ELF-1 (cell line): ENCODE data around the gene CTXND1.
"Not testable (repeated sequence)": the region's sequence is repeated elsewhere in the genome, so short reads cannot be mapped to it uniquely, and the experiment has no call there.

Experiments used
- DNase-seq: peaks from one replicate; pipeline ENCODE4 v3.0.0-alpha.2; 2016; ENCODE audit warnings: low read depth, low spot score

The CTXND1 gene

DNA sequence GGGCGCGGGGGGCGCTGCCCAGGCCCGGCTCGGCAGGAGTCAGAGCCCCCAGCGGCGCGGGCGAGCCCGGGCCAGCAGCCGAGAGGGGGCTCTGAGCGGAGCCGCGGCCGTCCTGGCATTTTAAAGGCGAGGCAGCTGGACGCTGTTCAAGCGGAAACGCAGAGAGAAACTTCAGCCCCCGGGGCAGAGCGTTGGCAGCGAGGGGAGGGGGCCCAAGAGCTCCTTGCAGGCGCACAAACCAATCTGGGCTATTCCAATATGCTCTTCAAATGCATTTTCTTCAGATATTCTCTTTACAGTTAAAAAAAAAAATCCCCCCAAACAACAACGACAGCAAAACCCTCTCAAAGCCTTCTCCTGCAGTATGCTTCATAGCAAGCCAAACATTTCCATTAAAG is at the start of gene CTXND1:
TSS of gene CTXND1 (minus strand) at position 93 of the 398 bp plus-strand sequence. CDS start 50,264 bp downstream, outside the sequence.
- DNase-seq = peak; percentile 56

DNA sequence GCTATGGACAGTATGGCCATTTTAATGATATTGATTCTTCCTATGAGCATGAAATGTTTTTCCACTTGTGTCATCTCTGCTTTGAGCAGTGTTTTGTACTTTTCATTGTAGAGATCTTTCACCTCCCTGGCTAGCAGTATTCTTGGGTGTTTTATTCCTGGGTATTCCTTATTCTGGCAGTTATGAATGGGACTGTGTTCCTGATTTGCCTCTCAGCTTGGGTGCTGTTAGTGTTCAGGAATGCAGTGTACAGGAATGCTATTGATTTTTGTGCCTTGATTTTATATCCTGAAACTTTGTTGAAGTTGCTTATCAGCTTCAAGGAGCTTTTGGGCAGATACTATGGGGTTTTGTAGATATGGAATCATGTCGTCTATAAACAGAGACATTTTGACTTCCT is 49.5 kb upstream of the CTXND1 start:
- no peak for DNase-seq

DNA sequence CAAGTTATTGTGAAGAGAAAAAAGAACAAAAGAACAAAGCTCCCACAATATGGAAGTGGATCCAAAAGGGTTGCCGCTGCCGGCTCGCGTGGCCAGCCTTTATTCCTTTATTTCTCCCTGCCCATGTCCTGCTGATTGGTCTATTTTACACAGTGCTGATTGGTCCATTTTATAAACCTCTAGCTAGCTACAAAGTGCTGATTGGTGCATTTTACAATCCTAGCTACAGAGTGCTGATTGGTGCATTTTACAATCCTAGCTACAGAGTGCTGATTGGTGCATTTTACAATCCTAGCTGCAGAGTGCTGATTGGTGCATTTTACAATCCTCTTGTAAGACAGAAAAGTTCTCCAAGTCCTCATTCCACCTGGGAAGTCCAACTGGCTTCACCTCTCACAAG is 43.8 kb upstream of the CTXND1 start:
- DNase-seq = not testable (repeated sequence)

DNA sequence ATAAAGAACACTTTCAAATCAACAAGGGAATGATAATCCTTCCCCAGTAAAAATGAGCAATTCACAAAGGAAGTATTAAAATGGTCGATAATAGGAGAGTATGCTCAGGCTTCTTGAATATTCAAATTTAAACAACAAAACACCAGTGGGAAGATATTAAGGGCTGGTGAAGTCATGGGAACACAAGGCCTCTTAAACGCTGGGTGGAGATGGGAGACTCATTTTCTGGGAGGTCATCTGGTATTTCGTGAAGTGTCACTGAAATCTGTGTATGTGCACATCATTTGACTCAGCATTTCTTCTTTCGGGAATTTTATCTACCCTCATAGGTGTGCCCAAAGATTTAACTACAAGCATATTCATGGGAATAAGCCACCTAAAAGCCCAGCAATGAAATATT is 40.1 kb upstream of the CTXND1 start:
- DNase-seq = no peak

DNA sequence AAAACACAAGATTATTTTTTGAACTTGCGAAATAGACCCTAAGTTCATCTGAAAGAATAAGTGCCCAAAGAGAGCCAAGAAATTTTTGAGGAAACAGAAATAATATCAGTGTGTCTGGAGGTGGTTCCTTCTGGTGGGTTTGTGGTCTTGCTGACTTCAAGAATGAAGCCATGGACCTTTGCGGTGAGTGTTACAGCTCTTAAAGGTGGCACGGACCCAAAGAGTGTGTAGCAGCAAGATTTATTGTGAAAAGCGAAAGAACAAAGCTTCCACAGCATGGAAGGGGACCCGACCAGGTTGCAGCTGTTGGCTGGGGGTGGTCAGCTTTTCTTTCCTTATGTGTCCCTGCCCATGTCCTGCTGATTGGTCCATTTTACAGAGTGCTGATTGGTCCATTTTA is 38.9 kb upstream of the CTXND1 start:
- DNase-seq = not testable (repeated sequence)

DNA sequence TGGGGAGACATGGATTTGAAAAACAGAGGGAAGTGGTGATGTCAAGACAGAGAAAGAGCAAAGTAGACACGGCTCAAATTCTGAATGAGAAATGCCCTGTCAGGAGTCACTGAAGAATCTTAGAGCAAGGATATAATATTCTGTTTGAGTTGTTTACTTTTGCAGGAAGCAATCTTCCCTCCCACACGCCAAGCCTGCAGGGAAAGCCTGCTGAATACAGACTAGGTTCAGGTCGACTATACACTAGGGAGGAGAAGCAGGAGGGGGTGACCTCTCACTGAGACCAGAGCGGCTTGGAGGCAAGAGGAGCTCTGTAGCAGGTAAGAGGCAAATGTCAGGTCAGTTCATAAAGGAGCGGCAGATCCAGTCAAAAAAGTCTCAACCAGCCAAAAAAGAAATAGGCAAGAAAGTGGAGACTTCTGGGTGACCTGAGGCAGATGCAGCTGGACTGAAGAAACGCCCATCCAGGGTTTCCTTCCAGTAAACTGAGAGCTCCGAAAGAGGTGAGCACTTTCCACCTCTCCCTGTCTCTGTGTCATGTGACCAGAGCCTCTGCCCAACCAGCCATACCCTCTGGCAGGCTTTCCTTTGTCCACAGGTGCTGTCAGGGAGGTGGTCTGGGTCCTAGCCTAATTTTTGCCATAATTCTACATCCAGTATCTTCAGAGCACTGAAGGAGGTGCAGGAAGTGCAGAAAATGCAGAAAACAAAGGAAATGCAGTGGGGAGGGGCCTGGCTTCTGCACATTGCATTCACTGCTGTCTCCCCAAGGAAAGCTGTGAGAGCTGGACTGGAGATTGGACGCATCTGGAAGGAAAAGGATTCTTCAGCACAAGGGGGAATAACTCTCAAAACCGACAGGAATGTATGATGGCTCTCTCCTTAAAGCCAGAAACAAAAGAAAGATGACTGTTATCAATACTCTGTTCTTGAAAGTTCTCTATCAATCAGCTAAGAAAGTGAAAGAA is 37.8 kb upstream of the CTXND1 start:
- DNase-seq = peak; percentile 12

DNA sequence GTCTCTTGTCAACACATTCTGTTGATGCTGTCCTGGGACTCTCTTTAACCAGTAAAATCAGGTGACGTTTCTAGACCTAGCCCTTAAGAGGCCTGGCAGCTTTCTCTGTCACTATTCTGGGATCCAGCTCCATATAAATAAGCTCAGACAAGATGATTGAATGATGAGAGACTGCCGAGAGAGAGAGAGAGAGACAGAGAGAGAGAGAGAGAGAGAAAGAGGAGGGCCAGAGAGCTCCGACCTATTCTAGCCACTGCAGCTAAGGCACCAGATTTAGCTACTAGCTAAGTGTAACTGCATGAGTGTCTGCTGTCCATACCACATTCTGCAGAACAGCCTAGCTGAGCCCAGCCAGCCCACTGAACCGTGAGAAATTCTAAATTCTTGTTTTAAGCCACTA is 36.1 kb upstream of the CTXND1 start:
- DNase-seq = no peak

DNA sequence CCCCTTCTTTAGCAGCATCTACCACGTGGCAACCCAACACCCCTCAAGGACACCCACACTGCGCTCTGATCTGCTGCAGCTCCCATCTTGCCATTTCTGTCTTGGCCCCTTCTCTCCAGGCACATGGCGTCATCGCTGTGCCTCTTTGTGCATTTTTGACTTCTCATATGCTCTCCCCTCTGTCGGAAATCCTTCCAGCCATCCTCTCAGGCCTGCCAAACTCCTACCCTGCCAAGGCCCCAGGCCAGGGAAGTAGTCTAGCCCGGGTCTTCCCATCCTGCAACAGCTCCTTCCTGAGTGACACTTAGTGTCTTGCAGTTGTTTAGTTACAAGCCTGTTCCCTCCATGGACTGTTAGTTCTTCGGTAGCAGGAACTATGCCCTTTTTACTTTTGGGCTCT is 34.0 kb upstream of the CTXND1 start:
- DNase-seq = no peak

DNA sequence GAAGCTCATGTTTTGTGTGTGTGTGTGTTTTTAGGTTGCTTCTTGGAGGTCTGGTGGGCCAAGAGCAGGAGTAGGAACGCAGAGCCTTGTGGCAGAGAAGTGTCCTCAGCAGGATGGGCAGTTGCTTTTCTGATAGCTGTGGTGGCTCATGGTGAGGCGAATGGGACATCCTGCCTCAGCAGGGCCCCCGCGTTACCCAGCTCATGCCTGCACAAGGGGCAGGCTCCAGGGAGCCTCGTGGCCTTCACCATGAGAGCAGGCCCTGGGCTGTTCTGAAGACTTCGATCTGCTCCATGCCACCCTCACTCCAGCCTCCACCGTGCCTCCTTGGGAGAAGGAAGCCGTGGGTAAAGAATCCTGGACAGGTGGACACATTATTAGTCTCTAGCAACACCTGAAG is 33.4 kb upstream of the CTXND1 start:
- no peak for DNase-seq

DNA sequence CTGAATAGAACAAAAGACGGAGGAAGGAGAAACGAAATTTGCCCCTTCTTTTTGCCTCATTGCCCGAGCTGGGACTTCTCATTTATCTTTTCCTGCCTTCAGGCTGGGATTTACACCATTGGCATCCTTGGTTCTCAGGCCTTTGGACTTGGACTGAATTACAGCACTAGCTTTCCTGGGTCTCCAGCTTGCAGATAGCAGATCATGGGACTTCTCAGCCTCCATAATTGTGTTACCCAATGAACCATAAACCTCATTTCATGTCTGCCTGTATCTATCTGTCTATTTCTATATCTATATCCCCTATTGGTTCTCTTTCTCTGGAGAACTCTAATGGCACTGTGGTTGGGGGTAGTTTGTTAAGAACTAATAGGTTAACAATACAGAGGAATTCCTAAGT is 31.5 kb upstream of the CTXND1 start:
- no peak for DNase-seq

DNA sequence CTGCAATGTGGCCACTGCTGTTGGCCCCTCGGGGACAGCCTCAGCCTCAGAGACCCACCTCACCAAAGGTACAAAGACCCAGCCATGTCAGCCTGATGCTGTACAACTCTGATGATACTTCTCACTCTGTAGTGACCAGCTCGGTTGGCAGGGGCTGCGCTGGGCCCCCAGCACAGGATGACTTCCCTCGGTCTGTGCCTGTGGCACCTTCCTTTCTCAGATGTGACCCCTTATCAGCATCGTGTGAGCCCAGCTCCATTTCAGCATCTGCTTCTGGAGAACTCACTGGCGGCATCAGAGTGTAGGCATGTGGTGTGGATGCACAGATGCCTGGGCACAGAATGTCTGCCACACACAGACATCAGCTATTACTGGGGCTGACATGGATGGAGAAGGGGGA is 25.1 kb upstream of the CTXND1 start:
- no peak for DNase-seq

DNA sequence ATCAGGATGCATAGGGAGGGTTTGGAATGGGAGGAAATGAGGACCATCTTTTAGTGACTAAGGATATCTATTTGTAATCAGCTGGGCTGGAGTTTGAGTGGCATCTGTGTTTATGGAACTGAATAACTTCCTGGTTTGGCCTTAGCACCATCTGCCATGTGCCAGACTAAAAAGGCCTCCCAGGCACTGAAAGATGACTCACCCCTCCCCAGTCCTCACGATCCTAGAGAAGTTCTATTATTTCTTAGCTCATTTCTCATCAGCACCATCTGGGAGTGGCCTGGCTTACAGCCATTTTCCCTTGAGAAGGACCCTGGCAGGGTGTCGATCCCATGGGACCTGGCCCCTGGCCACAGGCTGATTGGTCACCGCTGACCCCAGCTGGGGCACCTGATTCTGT is 23.9 kb upstream of the CTXND1 start:
- DNase-seq = no peak

DNA sequence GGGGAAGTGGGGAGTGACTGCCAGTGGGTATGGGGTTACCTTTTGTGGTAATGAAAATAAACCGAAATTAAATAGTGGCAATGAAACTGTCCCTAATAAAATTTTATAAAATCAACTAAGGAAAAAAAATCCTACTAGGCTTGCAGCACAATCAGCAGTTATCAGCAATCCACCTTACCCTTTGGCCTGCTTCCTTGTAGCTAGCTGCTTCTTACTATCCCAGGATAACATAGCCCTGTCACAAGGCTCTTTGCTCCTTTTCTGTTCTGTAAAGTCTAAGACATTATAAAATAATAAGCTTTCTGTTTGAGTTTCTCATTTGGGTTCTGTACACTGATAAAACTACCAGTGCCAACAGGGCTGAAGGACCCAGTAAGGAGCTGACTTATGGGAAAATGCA is 23.0 kb upstream of the CTXND1 start:
- no peak for DNase-seq

DNA sequence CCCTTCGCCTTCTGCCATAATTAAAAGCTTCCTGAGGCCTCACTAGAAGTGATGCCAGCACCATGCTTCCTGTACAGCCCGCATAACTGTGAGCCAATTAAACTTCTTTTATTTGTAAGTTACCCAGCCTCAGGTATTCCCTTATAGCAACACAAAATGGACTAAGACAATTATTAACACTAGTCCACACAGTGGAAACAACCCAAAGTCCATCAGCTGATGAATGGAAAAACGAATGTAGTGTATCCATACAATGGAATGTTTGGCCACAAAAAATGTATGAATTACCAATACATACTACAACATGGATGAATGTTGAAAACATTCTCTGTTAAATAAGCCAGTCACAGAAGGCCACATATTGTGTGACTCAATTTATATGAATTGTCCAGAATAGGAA is 22.5 kb upstream of the CTXND1 start:
- no peak for DNase-seq

DNA sequence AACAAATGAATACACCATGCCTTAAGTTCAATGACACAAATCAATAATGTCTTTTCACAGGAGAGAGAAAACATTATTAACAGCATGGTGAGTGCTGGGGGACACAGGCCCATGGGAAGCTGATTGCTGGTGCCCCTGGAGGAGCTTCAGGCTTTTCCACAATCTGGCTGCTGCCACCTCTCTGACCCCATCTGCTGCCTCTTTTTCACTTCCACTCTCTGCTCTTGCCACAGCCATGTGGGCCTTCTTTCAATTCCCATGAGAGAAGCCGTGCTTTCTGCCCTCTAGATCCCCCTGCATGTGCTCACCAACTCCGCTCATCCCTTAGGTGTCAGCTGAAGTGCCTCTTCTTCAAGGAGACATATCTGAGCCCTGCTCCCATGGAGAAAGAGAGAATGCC is 21.0 kb upstream of the CTXND1 start:
- DNase-seq = no peak

DNA sequence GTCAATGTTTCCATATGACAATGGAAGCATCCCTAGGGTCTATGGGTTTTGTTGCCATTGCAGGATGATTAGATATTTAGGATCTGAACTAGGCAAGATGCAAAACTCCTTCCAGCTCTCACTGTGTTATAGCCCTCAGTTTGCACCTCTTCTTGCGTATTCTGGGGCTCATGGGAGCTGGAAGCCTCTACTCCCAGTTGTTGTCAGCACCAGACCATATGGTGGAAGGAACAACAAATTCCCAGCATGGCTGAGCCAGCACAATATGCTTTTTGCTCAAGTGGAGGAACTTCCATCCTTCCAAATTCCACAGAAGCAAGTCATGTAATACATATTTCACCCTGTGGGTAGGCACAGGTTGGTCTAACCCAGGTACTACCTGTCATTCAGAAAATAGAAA is 18.5 kb upstream of the CTXND1 start:
- no peak for DNase-seq

DNA sequence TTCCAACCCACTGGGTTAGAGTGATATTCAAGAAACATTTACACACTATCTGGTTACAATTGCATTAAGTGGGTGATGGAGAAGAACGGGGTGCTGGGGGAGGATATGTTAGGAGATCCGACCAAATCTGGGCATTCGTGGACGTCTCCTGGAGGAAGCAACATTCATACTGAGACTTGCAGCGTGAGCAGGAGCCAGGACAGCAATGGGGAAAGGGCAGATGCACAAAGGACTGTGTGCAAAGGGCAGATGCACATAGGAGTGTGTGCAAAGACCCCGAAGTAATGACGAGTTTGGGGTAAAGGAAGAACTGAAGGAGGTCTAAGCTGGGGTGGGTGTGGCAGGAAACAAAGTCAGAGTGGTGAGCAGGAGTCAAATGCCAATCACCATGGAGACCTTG is 16.1 kb upstream of the CTXND1 start:
- no peak for DNase-seq

DNA sequence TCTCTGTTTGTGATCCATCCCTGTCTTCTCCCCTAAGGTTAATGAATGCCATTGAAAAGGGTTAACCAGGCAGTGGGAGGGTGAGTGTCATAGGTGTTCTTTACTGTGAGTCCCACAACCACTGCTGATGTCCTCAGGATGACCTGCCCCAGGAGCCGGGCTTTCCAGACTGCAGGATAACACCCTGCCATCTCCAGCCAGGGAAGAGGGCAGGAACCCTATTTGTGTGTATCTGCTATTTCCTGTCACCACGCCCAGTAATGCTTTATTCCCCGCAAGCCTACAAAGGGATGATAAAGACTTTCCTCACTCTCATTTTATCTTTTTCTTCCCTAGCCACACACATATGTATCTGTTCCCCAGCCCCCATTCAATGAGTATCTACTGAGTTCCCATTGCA is 15.6 kb upstream of the CTXND1 start:
- no peak for DNase-seq

DNA sequence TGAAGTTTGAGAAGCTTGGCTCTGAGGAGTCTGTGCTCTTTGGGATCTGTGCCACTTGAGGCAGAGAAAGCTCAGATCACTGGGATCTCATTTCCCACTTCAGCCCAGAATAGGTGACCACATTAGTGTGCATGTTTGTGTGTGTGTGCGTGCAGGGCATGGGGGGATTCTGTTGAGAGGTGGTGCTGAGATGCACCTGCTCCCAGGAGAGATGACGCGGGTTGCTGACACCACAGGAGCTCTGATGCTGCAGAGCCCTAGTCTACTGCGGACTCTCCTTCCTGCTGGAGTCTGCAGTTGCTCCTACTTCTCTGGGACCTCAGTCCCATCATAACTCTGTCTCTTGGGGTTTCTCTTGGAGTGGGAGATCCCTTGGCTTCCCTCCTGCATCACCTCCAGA is 14.7 kb upstream of the CTXND1 start:
- no peak for DNase-seq

DNA sequence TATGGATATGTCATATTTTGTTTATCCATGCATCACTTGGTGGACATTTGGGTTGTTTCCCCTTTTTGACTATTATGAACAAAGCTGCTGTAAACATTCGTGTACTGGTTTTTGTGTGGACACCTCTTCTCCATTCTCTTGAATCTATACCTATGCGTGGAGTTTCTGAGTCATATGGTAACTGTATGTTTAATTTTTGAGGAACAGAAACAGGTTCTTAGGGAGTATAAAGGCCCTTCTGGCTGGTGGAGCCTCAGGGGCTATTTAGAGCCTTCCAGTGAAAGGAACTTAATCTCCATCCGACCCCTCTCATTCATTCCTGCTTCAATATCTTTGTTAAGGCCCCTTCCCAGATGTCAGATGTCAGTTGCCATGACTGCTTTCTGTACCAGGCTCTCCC is 14.1 kb upstream of the CTXND1 start:
- DNase-seq = no peak

DNA sequence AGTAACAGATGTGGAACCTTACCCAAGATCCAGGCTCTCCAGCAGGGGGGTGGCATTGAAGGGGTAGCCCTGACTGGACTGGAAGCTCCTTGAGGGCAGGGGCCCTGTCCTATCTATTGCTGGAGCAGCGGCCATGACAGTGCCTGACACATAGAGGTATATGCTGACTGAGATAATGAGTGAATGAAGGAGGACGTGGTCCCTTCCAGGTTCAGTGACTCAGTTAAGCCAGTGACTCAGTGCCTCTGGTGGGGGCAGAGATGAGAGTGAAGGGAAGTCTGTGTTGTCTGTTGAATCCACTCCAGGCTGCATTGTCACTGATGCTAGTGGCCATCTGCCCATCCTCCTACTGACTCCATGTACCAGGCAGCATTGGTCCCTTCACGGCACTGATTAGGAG is 13.0 kb upstream of the CTXND1 start:
- no peak for DNase-seq

DNA sequence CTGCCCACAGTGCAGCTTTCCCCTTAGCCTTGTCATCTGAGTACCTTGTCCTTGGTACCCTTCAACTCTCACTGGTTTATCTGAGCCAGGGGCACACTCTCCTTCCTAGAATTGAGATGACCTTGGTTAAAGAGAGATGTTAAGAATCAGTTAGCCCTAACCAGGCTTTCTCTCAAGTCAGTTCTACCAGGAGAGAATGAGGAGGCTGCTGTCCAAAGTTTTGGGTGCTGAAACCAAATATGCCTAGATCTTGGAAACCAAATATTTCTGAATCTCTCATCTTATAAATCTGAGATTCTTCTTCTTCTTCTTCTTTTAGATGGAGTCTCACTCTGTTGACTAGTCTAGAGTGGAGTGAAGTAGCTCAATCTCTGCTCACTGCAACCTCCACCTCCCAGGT is 12.0 kb upstream of the CTXND1 start:
- no peak for DNase-seq

DNA sequence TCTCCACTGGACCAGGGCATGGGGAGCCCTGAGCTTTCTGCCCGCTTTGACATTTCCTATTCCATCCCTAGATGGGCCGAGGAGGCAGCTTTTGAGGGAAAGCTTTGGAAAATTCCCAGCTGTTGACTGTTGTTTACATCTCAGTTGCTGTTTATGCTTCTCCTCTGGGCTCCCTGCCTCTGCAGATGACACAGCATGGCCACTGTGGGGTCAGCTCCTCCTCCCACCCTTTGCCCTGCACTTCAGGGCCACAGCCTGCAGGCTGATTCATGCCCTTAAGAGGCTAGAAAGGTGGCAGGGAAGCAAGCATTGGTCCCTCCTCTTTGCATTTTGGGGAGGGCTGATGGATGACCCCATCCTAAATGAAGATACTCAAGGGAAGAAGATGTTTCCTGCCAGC is 8.5 kb upstream of the CTXND1 start:
- no peak for DNase-seq
